Ishikawa (cell line): ENCODE data around the gene LRRFIP2.

Experiments used
- CEBPB ChIP-seq: IDR thresholded peaks from 2 replicates; pipeline ENCODE4 v1.6.1; 2012
- CREB1 ChIP-seq: IDR thresholded peaks from 2 replicates; pipeline ENCODE4 v1.6.1; 2012; ENCODE audit warnings: low read depth
- EGR1 ChIP-seq: IDR thresholded peaks from 2 replicates; pipeline ENCODE4 v1.6.1; 2012
- EP300 ChIP-seq: IDR thresholded peaks from 2 replicates; pipeline ENCODE4 v1.6.1; 2012; ENCODE audit warnings: borderline replicate concordance
- FOXM1 ChIP-seq: IDR thresholded peaks from 2 replicates; pipeline ENCODE4 v1.6.1; 2012; ENCODE audit warnings: low read depth, borderline replicate concordance
- RAD21 ChIP-seq: IDR thresholded peaks from 2 replicates; pipeline ENCODE4 v1.6.1; 2012; ENCODE audit warnings: low read depth
- REST ChIP-seq: IDR thresholded peaks from 2 replicates; pipeline ENCODE4 v1.6.1; 2012; ENCODE audit warnings: low read depth, mild to moderate bottlenecking
- TAF1 ChIP-seq: IDR thresholded peaks from 2 replicates; pipeline ENCODE4 v1.6.1; 2012; ENCODE audit warnings: low read depth, mild to moderate bottlenecking
- TCF12 ChIP-seq: IDR thresholded peaks from 2 replicates; pipeline ENCODE4 v1.6.1; 2012; ENCODE audit warnings: low read depth
- TEAD4 ChIP-seq: IDR thresholded peaks from 2 replicates; pipeline ENCODE4 v1.6.1; 2012
- USF1 ChIP-seq: IDR thresholded peaks from 2 replicates; pipeline ENCODE4 v1.6.1; 2012
- YY1 ChIP-seq: IDR thresholded peaks from 2 replicates; pipeline ENCODE4 v1.6.1; 2012; ENCODE audit warnings: low read depth
- ZBTB7A ChIP-seq: IDR thresholded peaks from 2 replicates; pipeline ENCODE4 v1.6.1; 2012; ENCODE audit warnings: low read depth
- TF ChIP-seq, protein P1 (sequence below): IDR thresholded peaks from 2 replicates; pipeline ENCODE4 v1.6.1; 2012

- TF ChIP-seq CEBPB: no peak
- TF ChIP-seq USF1: no peak
- TF ChIP-seq CREB1: no peak
- TF ChIP-seq RAD21: no peak
- TF ChIP-seq TCF12: no peak
- TF ChIP-seq ZBTB7A: no peak
- no peak for TF ChIP-seq EP300
- TF ChIP-seq TAF1: no peak
- TF ChIP-seq REST: no peak
- TF ChIP-seq YY1: no peak
- no peak for TF ChIP-seq TEAD4
- no peak for TF ChIP-seq EGR1
- TF ChIP-seq, protein P1, sequence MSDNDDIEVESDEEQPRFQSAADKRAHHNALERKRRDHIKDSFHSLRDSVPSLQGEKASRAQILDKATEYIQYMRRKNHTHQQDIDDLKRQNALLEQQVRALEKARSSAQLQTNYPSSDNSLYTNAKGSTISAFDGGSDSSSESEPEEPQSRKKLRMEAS: no peak
- TF ChIP-seq FOXM1: no peak
These were observed 36.9 kb downstream of the LRRFIP2 start for GRCh38 chr3:37137516-37137915.
